Left forelimb (tissue), 1 donor: Measurements from ENCODE around the gene PPARA.

Source experiments
- DNase-seq: peaks from one replicate; pipeline ENCODE4 v3.0.0-alpha.2; 2018; ENCODE audit warnings: low spot score

Gene PPARA

GRCh38 chr22:46145361-46145851 lies 4.9 kb upstream of the PPARA start:
- DNase-seq, result no peak

- DNase-seq, result no peak
Measured at GRCh38 chr22:46145896-46146295, 4.4 kb upstream of the PPARA start.

- no peak for DNase-seq
Measured at GRCh38 chr22:46146329-46146728, 4.0 kb upstream of the PPARA start.

DNA sequence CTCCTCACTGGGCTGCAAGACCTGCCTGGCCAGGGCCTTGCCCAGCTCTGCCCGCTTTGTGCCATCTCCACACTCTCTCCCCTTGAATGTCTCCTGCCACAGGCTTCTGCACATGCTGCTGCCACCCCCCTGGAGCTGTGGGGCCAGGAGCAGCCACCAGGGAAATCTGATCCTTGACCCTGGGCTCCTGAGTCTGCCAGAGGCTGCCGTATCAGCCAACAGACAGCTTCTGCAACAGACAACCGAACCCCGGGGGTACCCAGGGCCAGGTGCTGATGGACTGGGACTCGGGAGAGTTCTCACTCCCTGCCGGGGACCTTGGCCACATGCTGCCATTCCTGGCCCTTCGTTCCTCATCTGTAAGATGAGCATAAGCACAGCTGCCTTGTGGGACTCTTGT lies 3.3 kb upstream of the PPARA start:
- peak; percentile 59 for DNase-seq

DNA sequence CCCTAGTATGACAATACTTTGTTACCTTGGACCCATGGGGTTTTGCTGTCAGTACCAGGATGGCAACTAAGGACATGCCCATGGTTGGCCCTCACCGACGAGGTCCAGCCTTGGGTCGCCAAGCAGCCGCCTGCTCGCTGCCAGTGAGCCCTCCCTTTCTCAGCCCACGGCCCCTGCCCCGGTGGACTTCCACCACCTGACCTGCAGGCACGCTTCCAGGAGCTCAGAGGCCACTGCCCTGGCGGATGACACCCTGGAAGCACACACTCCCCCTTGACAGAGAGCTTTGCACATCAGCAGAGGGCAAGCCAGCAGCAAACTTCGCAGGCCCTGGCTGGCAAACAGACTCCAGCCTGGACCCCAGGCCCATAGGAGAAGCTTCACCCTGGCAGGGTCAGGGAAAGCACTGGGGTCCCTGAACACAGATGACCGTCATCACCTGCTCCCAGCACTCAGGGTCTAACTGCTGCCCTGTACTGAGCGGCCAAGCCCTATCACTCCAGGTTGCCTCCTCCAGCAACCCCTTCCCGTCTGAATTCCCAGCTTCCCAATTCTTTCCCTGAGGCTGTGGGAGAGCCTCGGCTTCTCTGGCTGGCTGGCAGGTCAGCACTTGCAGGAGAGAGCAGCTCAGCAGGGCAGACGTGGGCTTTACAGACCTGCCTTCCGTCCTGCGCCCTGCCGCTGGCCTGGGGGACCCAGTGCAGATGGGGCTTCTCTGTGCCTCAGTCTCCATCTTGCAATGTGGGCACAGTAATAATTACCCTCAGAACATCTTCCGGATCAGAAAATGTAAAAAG lies 2.7 kb upstream of the PPARA start:
- peak; percentile 64 for DNase-seq

- no peak for DNase-seq
Measured at GRCh38 chr22:46148336-46148735, 2.0 kb upstream of the PPARA start.

GRCh38 chr22:46148816-46149511 lies 1.4 kb upstream of the PPARA start:
- no peak for DNase-seq

GRCh38 chr22:46149512-46150033 lies 753 bp upstream of the PPARA start:
- DNase-seq, result peak; percentile 73

- peak; percentile 72 for DNase-seq
Measured at GRCh38 chr22:46150655-46151477, 540 bp downstream of the PPARA start.

- DNase-seq, result no peak
Measured at GRCh38 chr22:46153930-46154329, 3.6 kb downstream of the PPARA start.

- no peak for DNase-seq
Measured at GRCh38 chr22:46156031-46156430, 5.7 kb downstream of the PPARA start.

- DNase-seq, result no peak
Measured at GRCh38 chr22:46158283-46158682, 8.0 kb downstream of the PPARA start.

DNA sequence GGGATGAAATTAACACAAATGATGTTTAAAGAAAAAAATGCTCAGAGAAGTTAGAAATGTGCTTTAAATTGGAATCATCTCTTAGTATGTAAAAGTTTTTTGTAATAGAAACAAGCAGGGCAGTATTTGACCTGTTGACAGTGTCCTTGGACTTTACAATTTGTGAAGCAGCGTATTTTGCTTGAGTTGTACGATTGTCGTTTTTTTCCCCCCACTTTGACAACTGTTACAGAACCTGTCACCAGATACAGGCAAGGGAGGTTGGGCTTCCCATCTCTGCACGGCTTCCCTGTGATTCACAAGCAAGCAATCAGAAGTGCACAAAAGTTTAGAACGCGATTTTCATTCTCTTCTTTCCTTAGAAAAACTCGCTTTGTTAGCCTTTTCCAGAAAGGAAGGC lies 8.9 kb downstream of the PPARA start:
- no peak for DNase-seq

- DNase-seq, result no peak
Measured at GRCh38 chr22:46159777-46160176, 9.5 kb downstream of the PPARA start.

GRCh38 chr22:46162285-46162684 lies 12.0 kb downstream of the PPARA start:
- DNase-seq, result no peak

- no peak for DNase-seq
Measured at GRCh38 chr22:46162771-46163556, 12.6 kb downstream of the PPARA start.

- no peak for DNase-seq
Measured at GRCh38 chr22:46163557-46163888, 13.2 kb downstream of the PPARA start.

GRCh38 chr22:46165977-46166376 lies 15.7 kb downstream of the PPARA start:
- DNase-seq, result no peak

DNA sequence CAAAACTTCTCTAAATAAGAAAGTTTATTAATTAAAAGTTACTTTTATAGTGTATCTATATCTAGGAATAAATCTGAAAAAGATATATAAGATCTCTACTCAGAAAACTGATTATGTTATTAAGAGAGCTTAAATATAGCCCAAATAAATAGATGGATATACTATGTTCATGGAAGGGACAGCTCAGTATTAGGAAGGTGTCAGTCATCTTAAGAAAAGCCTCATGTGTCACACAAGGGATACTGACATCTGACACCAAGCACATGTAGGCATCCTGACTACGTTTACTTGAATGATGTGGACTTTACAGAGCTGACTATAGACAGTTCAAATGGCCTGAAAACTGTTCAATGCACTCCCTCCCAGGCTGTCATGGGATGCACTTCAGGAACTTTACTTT lies 19.3 kb downstream of the PPARA start:
- DNase-seq, result no peak

DNA sequence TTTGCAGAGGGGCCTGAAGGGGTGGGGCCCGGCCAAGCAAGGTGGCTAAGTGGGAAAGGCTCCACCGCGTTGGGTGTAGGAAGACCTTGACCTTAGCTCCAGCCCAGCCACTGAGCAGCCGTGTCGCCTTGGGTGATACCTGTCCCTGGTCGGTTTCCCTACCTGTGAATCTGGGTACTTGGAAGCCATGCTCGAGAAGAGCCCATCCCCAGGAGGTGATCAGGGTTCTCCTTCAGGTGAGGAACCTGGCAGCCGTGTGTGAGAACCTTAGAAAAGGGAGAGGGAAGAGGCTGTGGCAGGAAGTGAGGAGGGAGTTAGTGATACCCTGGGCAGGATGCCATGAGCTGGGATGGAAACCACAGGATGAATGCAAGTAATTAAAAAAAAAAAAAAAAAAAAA lies 21.6 kb downstream of the PPARA start:
- DNase-seq, result no peak

- DNase-seq, result no peak
Measured at GRCh38 chr22:46172522-46173110, 22.3 kb downstream of the PPARA start.
